Lung (tissue), 12 donors: Measurements from ENCODE around the gene MMP24OS. TPM values are rescaled to one million over a fixed set of nuclear protein-coding genes. Genes with fewer than 3 reads are reported as not detected.

ENCODE experiments used
- ATAC-seq: fragments of 200-7000 bp; cut with Tn5 transposase; one replicate; pipeline ENCODE4 v1.9.1; 2020; ENCODE audit warnings: moderate number of reproducible peaks; ENCODE audit not compliant: insufficient read depth, low FRiP score
- DNase-seq, 3 donors: peaks; one replicate each; pipeline ENCODE4 v3.0.0-alpha.2; 2013 to 2017
- H3K27ac ChIP-seq, 2 donors: one replicate each; pipeline ENCODE4 v1.5.1; 2013; ENCODE audit warnings: mild to moderate bottlenecking in 2 of 2, moderate library complexity in 2 of 2, control low read depth in 1 of 2, inconsistent platforms in 1 of 2, low read depth in 1 of 2, low read length in 1 of 2
- H3K27me3 ChIP-seq, 3 donors: one replicate each; pipeline ENCODE4 v1.5.1; 2013; ENCODE audit warnings: low read length in 2 of 3; ENCODE audit not compliant: control insufficient read depth in 3 of 3, insufficient read depth in 3 of 3
- H3K36me3 ChIP-seq, 4 donors: one replicate each; pipeline ENCODE4 v1.5.1; 2013; ENCODE audit warnings: low read length in 4 of 4, mild to moderate bottlenecking in 1 of 4, moderate library complexity in 1 of 4; ENCODE audit not compliant: control insufficient read depth in 4 of 4, insufficient read depth in 4 of 4
- H3K4me1 ChIP-seq, 5 donors: one replicate each; pipeline ENCODE4 v1.5.1; 2013; ENCODE audit warnings: low read length in 5 of 5, mild to moderate bottlenecking in 2 of 5, moderate library complexity in 1 of 5; ENCODE audit not compliant: control insufficient read depth in 5 of 5, insufficient read depth in 5 of 5
- H3K4me3 ChIP-seq: one replicate; pipeline ENCODE4 v1.5.1; 2013; ENCODE audit warnings: mild to moderate bottlenecking, control low read depth, moderate library complexity
- H3K9ac ChIP-seq, 2 donors: one replicate each; pipeline ENCODE4 v1.5.1; 2013; ENCODE audit warnings: low read length in 2 of 2, control low read depth in 1 of 2; ENCODE audit not compliant: insufficient read depth in 1 of 2
- H3K9me3 ChIP-seq, 4 donors: one replicate each; pipeline ENCODE4 v1.5.1; 2013; ENCODE audit warnings: low read length in 3 of 4, mild to moderate bottlenecking in 1 of 4, moderate library complexity in 1 of 4; ENCODE audit not compliant: control insufficient read depth in 4 of 4, insufficient read depth in 3 of 4
- WGBS, 2 donors: extraction: QIAGEN DNeasy Blood & Tissue Kit; methylation state at CpG; one replicate each; pipeline ENCODE4 v1.1.7; 2013; 5-methylcytosine and 5-hydroxymethylcytosine counted together
- polyA plus RNA-seq, 2 donors: library from polyadenylated mRNA; stranded (reverse); fragments of 200-250 nt; gene quantifications; one replicate each; pipeline ENCODE4 v1.2.1, GENCODE V29; 2013
- total RNA-seq, 2 donors: library from RNA; depleted of rRNA in 1 of 2; stranded (reverse); fragments of >200 nt in 1 of 2; gene quantifications; one replicate each; pipeline ENCODE4 v1.2.1, GENCODE V29; 2014 to 2021
- TF ChIP-seq, protein P1 (sequence below): IDR thresholded peaks from 2 replicates; pipeline ENCODE4 v1.5.1; 2012; ENCODE audit warnings: mild to moderate bottlenecking; ENCODE audit errors: control extremely low read depth, extremely low read depth
- donor health status: control.
- donor health status: control.
- donor health status: Bipolar disorder and iron deficiency.
- donor health status: healthy.
- donor health status: DM: yes; HTN: yes; CAD: no.

The MMP24OS gene
- total and polyA plus RNA-seq, 4 donors, result 27.8 to 117 (median 68.8) TPM

DNA sequence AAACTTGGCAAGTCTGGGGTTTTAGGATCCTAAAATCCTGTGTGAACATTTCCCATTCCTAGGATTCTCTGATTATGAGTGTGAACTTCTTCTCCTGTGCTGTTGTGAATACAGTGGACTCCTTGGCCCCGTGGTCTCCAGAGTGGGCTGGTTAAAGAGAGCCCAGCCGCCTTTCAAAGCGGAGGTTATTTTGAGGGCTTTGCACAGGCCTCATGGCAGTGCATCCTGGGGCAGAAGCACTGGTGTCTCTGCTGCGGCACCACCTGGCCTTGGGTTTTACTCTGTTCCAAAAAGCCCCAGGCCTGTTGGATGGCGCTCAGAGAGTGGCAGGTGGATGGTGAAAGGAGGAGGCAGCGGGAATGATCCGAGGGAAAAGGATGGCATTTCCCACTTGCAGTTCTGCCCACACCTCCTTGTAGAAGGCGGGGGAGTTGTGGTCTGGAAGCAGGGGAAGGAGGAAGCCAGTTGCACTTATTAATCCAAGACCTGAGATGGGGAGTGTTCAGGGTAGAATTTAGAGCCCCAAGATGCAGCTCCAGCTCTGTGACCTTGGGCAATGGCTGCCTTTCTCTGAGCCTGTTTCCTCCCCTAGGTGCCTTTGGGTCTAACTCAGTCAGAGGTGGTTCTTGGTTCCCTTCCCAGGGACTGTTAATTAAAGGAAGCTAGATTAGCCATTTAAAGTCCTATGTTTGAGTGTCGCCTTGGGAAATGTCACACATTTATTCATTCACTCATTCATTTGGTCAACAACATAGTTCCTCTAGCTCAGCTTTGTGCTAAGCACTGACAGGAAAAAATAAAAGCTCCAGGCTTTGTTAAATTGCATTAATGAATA lies 29.1 kb downstream of the MMP24OS start:
- Histone ChIP-seq H3K9ac (peak overlapping the region in 1 of 2 donors; percentile 5), H3K4me3 (no peak overlapping the region), H3K27ac (no peak overlapping the region), H3K4me1 (peaks cover 0 to 2% (median 0%) of the 10 kb centered on the region in 5 donors), H3K27me3 (no peaks in the 10 kb centered on the region), H3K9me3 (no peaks in the 10 kb centered on the region), H3K36me3 (no peaks in the 10 kb centered on the region)
- 83 to 87% methylated on average over 9 of the region's 9 CpGs for WGBS, 2 donors
- no peak for ATAC-seq
- TF ChIP-seq, protein P1, sequence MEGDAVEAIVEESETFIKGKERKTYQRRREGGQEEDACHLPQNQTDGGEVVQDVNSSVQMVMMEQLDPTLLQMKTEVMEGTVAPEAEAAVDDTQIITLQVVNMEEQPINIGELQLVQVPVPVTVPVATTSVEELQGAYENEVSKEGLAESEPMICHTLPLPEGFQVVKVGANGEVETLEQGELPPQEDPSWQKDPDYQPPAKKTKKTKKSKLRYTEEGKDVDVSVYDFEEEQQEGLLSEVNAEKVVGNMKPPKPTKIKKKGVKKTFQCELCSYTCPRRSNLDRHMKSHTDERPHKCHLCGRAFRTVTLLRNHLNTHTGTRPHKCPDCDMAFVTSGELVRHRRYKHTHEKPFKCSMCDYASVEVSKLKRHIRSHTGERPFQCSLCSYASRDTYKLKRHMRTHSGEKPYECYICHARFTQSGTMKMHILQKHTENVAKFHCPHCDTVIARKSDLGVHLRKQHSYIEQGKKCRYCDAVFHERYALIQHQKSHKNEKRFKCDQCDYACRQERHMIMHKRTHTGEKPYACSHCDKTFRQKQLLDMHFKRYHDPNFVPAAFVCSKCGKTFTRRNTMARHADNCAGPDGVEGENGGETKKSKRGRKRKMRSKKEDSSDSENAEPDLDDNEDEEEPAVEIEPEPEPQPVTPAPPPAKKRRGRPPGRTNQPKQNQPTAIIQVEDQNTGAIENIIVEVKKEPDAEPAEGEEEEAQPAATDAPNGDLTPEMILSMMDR, result no peak
- DNase-seq, result no peak

DNA sequence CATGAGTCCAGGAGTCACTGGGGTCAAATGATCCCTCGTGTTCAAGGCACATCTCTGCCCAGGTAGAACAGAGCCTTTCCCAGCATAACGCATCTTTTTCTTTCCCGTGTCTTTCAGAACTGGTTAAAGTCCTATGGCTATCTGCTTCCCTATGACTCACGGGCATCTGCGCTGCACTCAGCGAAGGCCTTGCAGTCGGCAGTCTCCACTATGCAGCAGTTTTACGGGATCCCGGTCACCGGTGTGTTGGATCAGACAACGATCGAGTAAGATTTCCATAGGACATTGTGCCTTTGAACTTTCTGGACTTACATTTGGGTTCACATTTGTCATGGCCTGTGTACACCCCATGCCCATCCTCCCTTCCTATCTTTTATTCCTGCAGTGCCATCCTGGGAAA lies 31.2 kb downstream of the MMP24OS start:
- TF ChIP-seq, protein P1, result no peak
- H3K4me3 ChIP-seq, result no peak overlapping the region
- no peak overlapping the region for H3K9ac ChIP-seq
- WGBS, 2 donors, result 93 to 95% methylated on average over 12 of the region's 12 CpGs
- H3K27me3 ChIP-seq, result no peaks in the 10 kb centered on the region
- H3K36me3 ChIP-seq, result no peaks in the 10 kb centered on the region
- ATAC-seq (no peak), DNase-seq (no peak)
- no peak overlapping the region for H3K27ac ChIP-seq
- no peaks in the 10 kb centered on the region for H3K9me3 ChIP-seq
- peaks cover 0 to 2% (median 0%) of the 10 kb centered on the region in 5 donors for H3K4me1 ChIP-seq

DNA sequence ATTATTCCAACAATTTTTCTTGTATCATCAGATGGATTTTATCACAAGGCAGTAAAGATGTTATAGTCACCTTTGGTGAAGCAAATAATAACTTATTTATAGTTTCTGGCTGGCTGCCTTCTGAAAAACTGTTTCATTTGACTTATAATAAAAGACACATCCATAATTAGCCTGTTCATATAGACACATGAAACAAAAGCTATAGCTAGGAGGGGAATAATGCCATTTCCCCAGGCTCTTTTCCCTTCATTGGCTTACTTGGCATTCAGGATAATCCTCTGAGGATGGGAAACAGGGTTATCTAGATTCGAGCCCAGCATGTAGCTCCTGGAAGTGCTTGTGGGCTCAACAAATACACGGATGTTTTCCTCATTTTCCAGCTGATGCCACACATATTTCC lies 33.9 kb downstream of the MMP24OS start:
- no peak overlapping the region for H3K4me3 ChIP-seq
- peaks cover 0 to 2% (median 0%) of the 10 kb centered on the region in 5 donors for H3K4me1 ChIP-seq
- ATAC-seq, result no peak
- H3K27ac ChIP-seq, result no peak overlapping the region
- TF ChIP-seq, protein P1, result no peak
- 72 to 80% methylated on average over 2 of the region's 2 CpGs for WGBS, 2 donors
- H3K27me3 ChIP-seq, result no peaks in the 10 kb centered on the region
- no peak for DNase-seq
- no peaks in the 10 kb centered on the region for H3K36me3 ChIP-seq
- H3K9me3 ChIP-seq, result no peaks in the 10 kb centered on the region
- H3K9ac ChIP-seq, result no peak overlapping the region

DNA sequence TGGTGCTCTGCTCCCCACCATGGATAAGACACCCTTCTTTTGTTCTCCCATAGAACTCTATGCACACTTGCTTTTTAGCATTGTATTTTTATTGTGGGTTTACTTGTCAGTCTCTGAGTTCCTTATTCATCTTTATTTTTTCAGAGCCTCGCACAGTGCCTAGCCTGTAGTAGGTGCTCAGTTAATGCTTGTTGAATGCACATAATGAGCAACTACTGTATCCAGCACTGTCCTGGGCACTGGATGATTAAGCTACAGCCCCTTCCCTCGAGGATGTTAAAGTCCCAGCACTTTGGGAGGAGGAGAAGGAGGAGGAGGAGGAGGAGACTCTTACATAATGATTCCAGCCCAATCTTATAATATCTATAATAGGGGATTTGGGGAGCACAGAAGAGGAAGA lies 34.6 kb downstream of the MMP24OS start:
- no peak for ATAC-seq
- WGBS, 2 donors, result 71 to 81% methylated on average over 2 of the region's 2 CpGs
- H3K36me3 ChIP-seq, result no peaks in the 10 kb centered on the region

More for the DNA sequence above, 34.6 kb downstream of the MMP24OS start:
- Histone ChIP-seq H3K27ac (no peak overlapping the region), H3K4me3 (no peak overlapping the region), H3K27me3 (no peaks in the 10 kb centered on the region), H3K9ac (no peak overlapping the region), H3K4me1 (peaks cover 0 to 2% (median 0%) of the 10 kb centered on the region in 5 donors), H3K9me3 (no peaks in the 10 kb centered on the region)
- TF ChIP-seq, protein P1, result no peak
- no peak for DNase-seq
